SK-N-SH (cell line): ENCODE data around the gene PCDHGB2. TPM values are rescaled to one million over a fixed set of nuclear protein-coding genes. Genes with fewer than 3 reads are reported as not detected.

ENCODE experiments used
- CTCF ChIA-PET: fragments of 300-600, 350-600 bp; formaldehyde crosslinking; extraction: SDS; loops from one replicate; lab custom pipeline; 2021; lab: Yijun Ruan, JAX
- POLR2A ChIA-PET: fragments of 350-600 bp; sonication (Branson Sonifier 250); formaldehyde crosslinking; extraction: SDS; loops from one replicate; lab custom pipeline; 2020; ENCODE audit warnings: antibody characterized with exemption, inconsistent platforms; lab: Yijun Ruan, JAX
- DNase-seq: peaks from one replicate; pipeline ENCODE4 v3.0.0; 2012
- H2AFZ ChIP-seq: fragments of 200-600 bp; sonication (generic); 2 replicates; pipeline ENCODE4 v1.8.1; 2016; ENCODE audit warnings: antibody characterized with exemption, mild to moderate bottlenecking, low read depth
- H3F3A ChIP-seq: fragments of 200-600 bp; sonication (generic); replicated peaks from 2 replicates; pipeline ENCODE3; 2016; ENCODE audit warnings: antibody characterized with exemption, mild to moderate bottlenecking; ENCODE audit not compliant: insufficient read depth
- H3K27ac ChIP-seq, 2 experiments: fragments of 200-500 bp in 1 of 2; fragments of 200-600 bp in 1 of 2; sonication (Bioruptor generic) in 1 of 2; sonication (generic), shearing (Covaris generic) in 1 of 2; 2 replicates each; pipeline versions ENCODE4 v1.5.1 to v1.6.1; 2014 to 2016; ENCODE audit warnings: low read depth in 2 of 2, inconsistent platforms in 1 of 2, low read length in 1 of 2, mild to moderate bottlenecking in 1 of 2, mixed read lengths in 1 of 2
- H3K27me3 ChIP-seq: fragments of 200-600 bp; sonication (generic), shearing (Covaris generic); 2 replicates; pipeline ENCODE4 v1.6.1; 2016; ENCODE audit warnings: mixed run types; ENCODE audit not compliant: insufficient read depth
- H3K36me3 ChIP-seq, 2 experiments: fragments of 200-500 bp in 1 of 2; fragments of 200-600 bp in 1 of 2; sonication (Bioruptor generic) in 1 of 2; sonication (generic) in 1 of 2; replicated peaks in 1 of 2; 2 replicates each; pipeline versions ENCODE3 to v1.5.1; 2014 to 2016; ENCODE audit warnings: low read length in 1 of 2, mild to moderate bottlenecking in 1 of 2; ENCODE audit not compliant: insufficient read depth in 2 of 2, control insufficient read depth in 1 of 2
- H3K4me1 ChIP-seq, 2 experiments: fragments of 200-500 bp in 1 of 2; fragments of 200-600 bp in 1 of 2; sonication (Bioruptor generic) in 1 of 2; sonication (generic), shearing (Covaris generic) in 1 of 2; 2 replicates each; pipeline versions ENCODE4 v1.5.1 to v1.6.1; 2014 to 2016; ENCODE audit warnings: low read depth in 1 of 2, low read length in 1 of 2, mixed run types in 1 of 2; ENCODE audit not compliant: insufficient read depth in 2 of 2, control insufficient read depth in 1 of 2
- H3K4me2 ChIP-seq: fragments of 200-600 bp; sonication (generic), shearing (Covaris generic); 2 replicates; pipeline ENCODE4 v1.6.1; 2017; ENCODE audit warnings: mixed run types
- H3K4me3 ChIP-seq, 2 experiments: fragments of 200-500 bp in 1 of 2; fragments of 200-600 bp in 1 of 2; sonication (Bioruptor generic) in 1 of 2; sonication (generic), shearing (Covaris generic) in 1 of 2; 2 replicates each; pipeline versions ENCODE4 v1.5.1 to v1.8.1; 2014 to 2016; ENCODE audit warnings: low read depth in 2 of 2, inconsistent platforms in 1 of 2, low read length in 1 of 2, mild to moderate bottlenecking in 1 of 2, mixed read lengths in 1 of 2, moderate library complexity in 1 of 2
- H3K79me2 ChIP-seq: fragments of 200-600 bp; sonication (generic); 2 replicates; pipeline ENCODE4 v1.8.1; 2017; ENCODE audit warnings: mild to moderate bottlenecking; ENCODE audit not compliant: insufficient read depth
- H3K9ac ChIP-seq: fragments of 200-600 bp; sonication (generic); 2 replicates; pipeline ENCODE4 v1.6.1; 2017; ENCODE audit warnings: mixed run types
- H3K9me2 ChIP-seq: fragments of 200-600 bp; sonication (generic); 2 replicates; pipeline ENCODE4 v1.6.1; 2017; ENCODE audit warnings: mixed run types
- H3K9me3 ChIP-seq: fragments of 200-600 bp; sonication (generic); 2 replicates; pipeline ENCODE4 v1.6.1; 2017; ENCODE audit warnings: mixed run types, mild to moderate bottlenecking, moderate library complexity
- H4K20me1 ChIP-seq: fragments of 200-600 bp; sonication (generic); 2 replicates; pipeline ENCODE4 v1.6.1; 2017; ENCODE audit warnings: mild to moderate bottlenecking, mixed run types; ENCODE audit not compliant: insufficient read depth
- CHD2 ChIP-seq: fragments of 150-350 bp; IDR thresholded peaks from 2 replicates; pipeline ENCODE4 v1.6.1; 2018; ENCODE audit warnings: low read length; ENCODE audit not compliant: partially characterized antibody
- CTCF ChIP-seq: fragments of 200-600 bp; sonication (generic); IDR thresholded peaks from 2 replicates; pipeline ENCODE4 v1.6.1; 2017; ENCODE audit warnings: antibody characterized with exemption, mild to moderate bottlenecking, moderate library complexity
- ELF1 ChIP-seq: IDR thresholded peaks from 2 replicates; pipeline ENCODE4 v1.4.0; 2012
- EP300 ChIP-seq, 2 experiments: IDR thresholded peaks; 2 replicates each; pipeline versions ENCODE4 v1.4.0 to v1.6.1; 2012; ENCODE audit warnings: borderline replicate concordance in 1 of 2, low read depth in 1 of 2, low read length in 1 of 2
- EZH2phosphoT487 ChIP-seq: fragments of 200-600 bp; sonication (generic); IDR thresholded peaks from 2 replicates; pipeline ENCODE4 v1.6.1; 2017; ENCODE audit warnings: low read depth, mixed run types, mild to moderate bottlenecking, antibody characterized with exemption, moderate library complexity, borderline replicate concordance
- FOSL2 ChIP-seq: IDR thresholded peaks from 2 replicates; pipeline ENCODE4 v1.4.0; 2012; ENCODE audit warnings: low read depth, mild to moderate bottlenecking, moderate library complexity, borderline replicate concordance
- FOXJ3 ChIP-seq: sonication (generic); formaldehyde crosslinking; IDR thresholded peaks from 2 replicates; pipeline ENCODE4 v1.5.1; 2020; ENCODE audit warnings: mild to moderate bottlenecking, missing genetic modification reagents
- GABPA ChIP-seq: IDR thresholded peaks from 2 replicates; pipeline ENCODE4 v1.4.0; 2012; ENCODE audit warnings: low read depth, mild to moderate bottlenecking
- GATA2 ChIP-seq: sonication (generic); formaldehyde crosslinking; IDR thresholded peaks from 2 replicates; pipeline ENCODE4 v1.5.0; 2020; ENCODE audit warnings: mild to moderate bottlenecking, missing genetic modification reagents
- JUND ChIP-seq: IDR thresholded peaks from 2 replicates; pipeline ENCODE4 v1.4.0; 2012
- MEF2A ChIP-seq: IDR thresholded peaks from 2 replicates; pipeline ENCODE4 v1.4.0; 2012; ENCODE audit warnings: low read depth, borderline replicate concordance
- NRF1 ChIP-seq: IDR thresholded peaks from 2 replicates; pipeline ENCODE4 v1.6.1; 2012; ENCODE audit warnings: low read depth, mild to moderate bottlenecking, low read length
- POLR2AphosphoS5 ChIP-seq: IDR thresholded peaks from 2 replicates; pipeline ENCODE4 v1.6.1; 2012; ENCODE audit warnings: low read depth, low read length
- RCOR1 ChIP-seq: fragments of 150-350 bp; IDR thresholded peaks from 2 replicates; pipeline ENCODE4 v1.6.1; 2017; ENCODE audit warnings: antibody characterized with exemption, low read length
- RFX5 ChIP-seq: IDR thresholded peaks from 2 replicates; pipeline ENCODE4 v1.6.1; 2012; ENCODE audit warnings: mild to moderate bottlenecking, improper control_type of control experiment, low read length
- SMC3 ChIP-seq: IDR thresholded peaks from 2 replicates; pipeline ENCODE4 v1.6.1; 2012; ENCODE audit warnings: low read depth, low read length, improper control_type of control experiment
- TAF1 ChIP-seq: IDR thresholded peaks from 2 replicates; pipeline ENCODE4 v1.6.1; 2012; ENCODE audit warnings: low read depth, mild to moderate bottlenecking, low read length, moderate library complexity, borderline replicate concordance
- TEAD4 ChIP-seq: IDR thresholded peaks from 2 replicates; pipeline ENCODE4 v1.4.0; 2012; ENCODE audit warnings: mild to moderate bottlenecking, borderline replicate concordance; ENCODE audit not compliant: insufficient read depth
- YY1 ChIP-seq: IDR thresholded peaks from 2 replicates; pipeline ENCODE4 v1.4.0; 2012; ENCODE audit warnings: low read depth, mild to moderate bottlenecking
- ZBTB33 ChIP-seq: IDR thresholded peaks from 2 replicates; pipeline ENCODE4 v1.4.0; 2012; ENCODE audit warnings: low read depth, borderline replicate concordance
- WGBS: methylation state at CpG from one replicate; pipeline ENCODE4 v1.1.6; 2017; ENCODE audit warnings: low lambda C conversion rate; 5-methylcytosine and 5-hydroxymethylcytosine counted together
- polyA plus RNA-seq, 3 experiments: library from polyadenylated mRNA; depleted of rRNA; stranded (reverse); fragments of >200 nt; gene quantifications; 2 replicates each; pipeline ENCODE4 v1.2.3, GENCODE V29; 2012
- TF ChIP-seq, protein P1 (sequence below): IDR thresholded peaks from 2 replicates; pipeline ENCODE4 v1.4.0; 2012; ENCODE audit warnings: low read depth, borderline replicate concordance
- TF ChIP-seq, protein P2 (sequence below): IDR thresholded peaks from 2 replicates; pipeline ENCODE4; 2012

Gene PCDHGB2
- polyA plus RNA-seq, 1 of the 3 experiments (the other 2 are of a cell fraction): 4.5 TPM

- TF ChIP-seq CTCF (no peak), FOSL2 (no peak), EP300 (IDR thresholded peaks at IDR 0.05; ENCODE audit: borderline replicate concordance in 1 of 2, low read depth in 1 of 2, low read length in 1 of 2) (no peak), MEF2A (no peak), EZH2phosphoT487 (no peak), POLR2AphosphoS5 (no peak), TEAD4 (no peak), SMC3 (no peak), NRF1 (no peak), CHD2 (no peak)
- TF ChIP-seq, protein P1, sequence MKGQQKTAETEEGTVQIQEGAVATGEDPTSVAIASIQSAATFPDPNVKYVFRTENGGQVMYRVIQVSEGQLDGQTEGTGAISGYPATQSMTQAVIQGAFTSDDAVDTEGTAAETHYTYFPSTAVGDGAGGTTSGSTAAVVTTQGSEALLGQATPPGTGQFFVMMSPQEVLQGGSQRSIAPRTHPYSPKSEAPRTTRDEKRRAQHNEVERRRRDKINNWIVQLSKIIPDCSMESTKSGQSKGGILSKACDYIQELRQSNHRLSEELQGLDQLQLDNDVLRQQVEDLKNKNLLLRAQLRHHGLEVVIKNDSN: no peak
Observed at GRCh38 chr5:141383345-141383744, 23.6 kb downstream of the PCDHGB2 start (continued).

- no peaks in the 10 kb centered on the region for H3K9me2 ChIP-seq
- H3K79me2 ChIP-seq: 0 out of 2 replicates have a peak, but pooled peaks cover 5% of the 10 kb centered on the region
- no peaks in the 10 kb centered on the region for H3F3A ChIP-seq
- no peaks in the 10 kb centered on the region for H3K27me3 ChIP-seq
- CTCF ChIA-PET: interaction anchor here (1.6 to 1.7 kb wide), 2 partner anchors 65 to 140 kb away, joined by 3 read pairs; partner anchors contain the start of gene TAF7
- peak overlapping the region in 1 of 2 experiments; percentile 3; a peak in 1 of 4 replicates for H3K4me3 ChIP-seq
- H3K36me3 ChIP-seq: peaks cover 0 to 4% of the 10 kb centered on the region in 2 experiments
- no peak overlapping the region for H3K4me2 ChIP-seq
- H4K20me1 ChIP-seq: no peaks in the 10 kb centered on the region
- no peak overlapping the region for H3K27ac ChIP-seq
- POLR2A ChIA-PET: no interaction called here
- no peak overlapping the region for H2AFZ ChIP-seq
- DNase-seq: no peak
- 76% methylated on average over 34 of the region's 43 CpGs for WGBS
- H3K4me1 ChIP-seq: no peaks in the 10 kb centered on the region; a peak in 1 of 4 replicates
- H3K9ac ChIP-seq: no peak overlapping the region
- H3K9me3 ChIP-seq: 0 out of 2 replicates have a peak, but pooled peaks cover 3% of the 10 kb centered on the region
- TF ChIP-seq GATA2 (CRISPR knock-in tag): no peak
- no peak for TF ChIP-seq RCOR1
- TF ChIP-seq ZBTB33: no peak
- TF ChIP-seq RFX5: no peak
- no peak for TF ChIP-seq EP300 (IDR thresholded peaks at IDR 0.05; ENCODE audit: borderline replicate concordance in 1 of 2, low read depth in 1 of 2, low read length in 1 of 2)
- no peak for TF ChIP-seq JUND
- no peak for TF ChIP-seq EZH2phosphoT487
- no peak for TF ChIP-seq GABPA
- TF ChIP-seq TAF1: no peak
- TF ChIP-seq SMC3: no peak
- TF ChIP-seq FOXJ3 (CRISPR knock-in tag): no peak
- no peak for TF ChIP-seq YY1
- TF ChIP-seq, protein P1: no peak
- TF ChIP-seq ELF1: no peak
- TF ChIP-seq, protein P2, sequence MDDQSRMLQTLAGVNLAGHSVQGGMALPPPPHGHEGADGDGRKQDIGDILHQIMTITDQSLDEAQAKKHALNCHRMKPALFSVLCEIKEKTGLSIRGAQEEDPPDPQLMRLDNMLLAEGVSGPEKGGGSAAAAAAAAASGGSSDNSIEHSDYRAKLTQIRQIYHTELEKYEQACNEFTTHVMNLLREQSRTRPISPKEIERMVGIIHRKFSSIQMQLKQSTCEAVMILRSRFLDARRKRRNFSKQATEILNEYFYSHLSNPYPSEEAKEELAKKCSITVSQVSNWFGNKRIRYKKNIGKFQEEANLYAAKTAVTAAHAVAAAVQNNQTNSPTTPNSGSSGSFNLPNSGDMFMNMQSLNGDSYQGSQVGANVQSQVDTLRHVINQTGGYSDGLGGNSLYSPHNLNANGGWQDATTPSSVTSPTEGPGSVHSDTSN: no peak
- TF ChIP-seq CTCF: no peak
Observed at GRCh38 chr5:141384471-141385267, 24.9 kb downstream of the PCDHGB2 start.
